Stomach (tissue), 4 donors: Measurements from ENCODE around the gene PLCH1.

Experiments
- POLR2A ChIP-seq, 4 donors: fragments of 450-650 bp; IDR thresholded peaks; one replicate each; pipeline ENCODE4 v1.6.1; 2016; ENCODE audit warnings: antibody characterized with exemption in 4 of 4, control low read depth in 2 of 4, mild to moderate bottlenecking in 1 of 4, moderate library complexity in 1 of 4
- POLR2AphosphoS5 ChIP-seq, 3 donors: sonication (generic); formaldehyde crosslinking; IDR thresholded peaks; one replicate each; pipeline ENCODE4 v1.6.1; 2016; ENCODE audit warnings: antibody characterized with exemption in 3 of 3

- no peak for TF ChIP-seq POLR2A (IDR thresholded peaks at IDR 0.05)
- no peak for TF ChIP-seq POLR2AphosphoS5 (IDR thresholded peaks at IDR 0.05)
Measured at GRCh38 chr3:155382396-155383042, 362.4 kb downstream of the PLCH1 start.
